ENCODE measurements around the gene TNFSF11.

TNFSF11 gene

GRCh38 chr13:42653679-42654078 lies 79.7 kb downstream of the TNFSF11 start:
- no peak for DNase-seq (ENCODE audit: low read depth)

DNA sequence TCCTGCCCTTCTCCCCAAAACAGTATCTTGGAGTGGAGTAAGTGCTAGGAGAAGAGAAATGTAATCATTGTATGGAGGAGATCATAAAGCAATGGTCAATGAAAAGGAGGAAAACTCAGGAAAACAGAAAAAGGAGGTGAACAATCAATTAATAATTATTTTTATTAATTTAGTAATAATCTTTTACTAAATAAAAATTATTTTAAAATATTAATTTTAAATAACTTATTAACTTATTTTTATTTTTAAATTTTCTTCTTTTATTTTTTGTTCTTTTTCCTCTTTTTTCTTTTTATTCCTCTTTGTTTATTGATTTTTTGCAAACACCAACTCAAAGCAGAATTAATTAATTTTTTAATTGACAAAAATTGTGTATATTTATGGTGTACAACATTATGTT lies 80.3 kb downstream of the TNFSF11 start:
- DNase-seq (ENCODE audit: low read depth), result no peak

DNA sequence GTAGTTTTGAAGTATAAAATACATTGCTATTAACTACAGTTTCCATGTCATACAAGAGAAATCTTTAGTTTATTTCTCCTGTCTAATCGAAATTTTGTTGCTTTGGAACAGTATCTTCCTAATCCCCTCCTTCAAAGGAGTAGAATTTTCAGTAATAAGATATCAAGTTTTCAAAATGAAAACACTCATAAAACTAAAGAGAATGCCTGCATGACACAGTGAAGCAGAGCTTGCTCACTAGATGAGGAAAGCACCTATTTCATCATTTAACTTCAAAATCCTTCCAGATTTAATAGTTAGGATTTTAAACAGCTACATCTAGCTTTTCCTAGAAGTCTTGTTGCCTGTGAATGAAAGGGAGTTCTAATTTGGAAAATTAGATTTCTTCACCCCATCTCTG lies 80.8 kb downstream of the TNFSF11 start:
- no peak for DNase-seq (ENCODE audit: low read depth)

GRCh38 chr13:42656161-42656560 lies 82.2 kb downstream of the TNFSF11 start:
- DNase-seq (ENCODE audit: low read depth), result no peak

- DNase-seq (ENCODE audit: low read depth), result no peak
These were observed 83.0 kb downstream of the TNFSF11 start for GRCh38 chr13:42656958-42657357.
